ENCODE results near the gene SKIC8.

The SKIC8 gene

DNA sequence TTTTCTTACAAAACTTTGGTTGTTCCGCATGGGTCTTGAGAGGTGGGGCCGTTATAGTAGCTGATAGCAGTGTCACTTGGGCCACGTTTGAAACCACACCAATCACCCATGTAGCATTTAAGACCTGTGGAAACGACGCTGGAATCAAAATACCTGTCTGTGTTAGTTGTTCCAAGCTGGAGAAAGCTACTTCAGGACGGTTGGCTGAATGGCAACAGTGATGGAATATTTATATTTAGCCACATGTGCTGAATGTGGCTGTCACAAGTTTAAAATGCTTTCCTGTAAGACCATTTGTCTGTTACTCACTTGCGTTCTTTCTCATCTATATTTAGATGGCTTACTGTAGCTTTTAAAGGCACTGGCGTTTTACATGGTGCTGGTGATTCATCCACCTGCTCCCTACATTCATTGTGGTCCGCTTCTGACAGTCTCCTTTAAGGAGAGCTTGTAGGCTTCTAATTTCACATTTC lies 33.6 kb downstream of the SKIC8 start:
- Histone ChIP-seq H3K9me3 (no peaks in the 10 kb centered on the region), H3K36me3 (replicated peaks) (no peaks in the 10 kb centered on the region), H3K27me3 (ENCODE audit: low read depth) (no peaks in the 10 kb centered on the region), H3K4me1 (no peaks in the 10 kb centered on the region), H3K4me3 (no peak overlapping the region)
- in situ Hi-C loops (cut with MboI; ENCODE audit: low sequenced_read_pairs): no loop called here
- no peak for DNase-seq (ENCODE audit: low spot score in 2 of 2)

DNA sequence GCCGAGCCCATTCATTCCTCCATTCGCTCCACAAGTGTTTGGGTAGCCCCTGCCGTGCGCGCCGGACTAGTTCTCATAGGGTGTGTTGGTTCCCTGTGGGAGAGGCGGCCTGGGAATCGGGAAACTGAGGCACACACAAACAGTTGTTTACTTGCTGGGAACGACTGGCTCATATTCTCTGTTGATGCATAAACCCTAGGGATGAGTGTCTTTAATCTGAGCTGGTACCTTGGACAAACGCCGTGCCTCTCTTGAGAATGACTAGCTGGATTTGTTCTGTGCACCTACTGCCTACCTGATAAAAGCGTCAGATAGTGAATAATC lies 34.3 kb downstream of the SKIC8 start:
- Histone ChIP-seq H3K27me3 (ENCODE audit: low read depth) (no peaks in the 10 kb centered on the region), H3K4me3 (no peak overlapping the region), H3K4me1 (no peaks in the 10 kb centered on the region), H3K9me3 (no peaks in the 10 kb centered on the region), H3K36me3 (replicated peaks) (no peaks in the 10 kb centered on the region)
- in situ Hi-C loops (cut with MboI; ENCODE audit: low sequenced_read_pairs): no loop called here
- DNase-seq (ENCODE audit: low spot score in 2 of 2): no peak

DNA sequence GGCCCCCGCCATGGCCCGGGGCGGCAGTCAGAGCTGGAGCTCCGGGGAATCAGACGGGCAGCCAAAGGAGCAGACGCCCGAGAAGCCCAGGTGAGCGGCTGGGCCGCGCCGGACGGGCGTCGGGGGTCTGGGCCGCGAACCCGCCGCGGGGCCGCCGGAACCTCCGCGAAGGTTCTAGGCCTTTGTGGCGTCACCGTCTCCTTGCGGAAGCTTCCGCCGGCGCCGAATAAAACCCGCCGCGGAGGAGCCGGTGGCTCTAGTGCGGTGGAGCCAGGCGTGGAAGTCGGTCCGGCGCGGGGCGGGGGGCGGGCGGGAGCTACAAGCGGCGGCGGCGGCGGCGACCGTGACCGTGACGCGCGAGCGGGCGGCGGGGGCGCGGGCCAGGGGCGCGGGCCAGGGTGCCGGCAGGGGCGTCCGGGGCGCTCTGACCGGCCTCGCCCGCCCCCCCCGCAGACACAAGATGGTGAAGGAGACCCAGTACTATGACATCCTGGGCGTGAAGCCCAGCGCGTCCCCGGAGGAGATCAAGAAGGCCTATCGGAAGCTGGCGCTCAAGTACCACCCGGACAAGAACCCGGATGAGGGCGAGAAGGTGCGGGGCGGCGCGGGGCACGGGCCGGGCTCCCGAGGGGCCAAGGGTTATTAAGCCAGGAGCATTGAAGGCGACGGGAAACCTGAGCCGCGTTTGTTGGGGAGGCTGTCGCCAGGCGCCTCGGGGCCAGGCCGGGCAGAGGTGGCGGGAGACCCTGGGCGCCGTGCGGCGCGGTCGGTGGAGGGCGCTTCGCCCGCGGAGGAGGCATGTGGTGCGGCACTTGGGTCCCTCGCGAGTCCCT lies 34.9 kb downstream of the SKIC8 start, which contains the start of gene DNAJA4:
DNAJA4 (plus strand) TSS at position 259 of the 833 bp plus-strand sequence; CDS start at position 461, 202 bp downstream.
- H3K4me1 ChIP-seq: no peaks in the 10 kb centered on the region
- in situ Hi-C loops (cut with MboI; ENCODE audit: low sequenced_read_pairs): no loop called here
- no peak for DNase-seq (ENCODE audit: low spot score in 2 of 2)
- H3K9me3 ChIP-seq: no peaks in the 10 kb centered on the region
- H3K27me3 ChIP-seq (ENCODE audit: low read depth): no peaks in the 10 kb centered on the region; the same call in 1 of the 2 replicates
- no peaks in the 10 kb centered on the region for H3K36me3 ChIP-seq (replicated peaks)
- H3K4me3 ChIP-seq: no peak within 1 kb of the TSS

- no peaks in the 10 kb centered on the region for H3K36me3 ChIP-seq (replicated peaks)
- H3K4me1 ChIP-seq: no peaks in the 10 kb centered on the region
- no peak overlapping the region for H3K4me3 ChIP-seq
- no peaks in the 10 kb centered on the region; the same call in 1 of the 2 replicates for H3K27me3 ChIP-seq (ENCODE audit: low read depth)
- no peak for DNase-seq (ENCODE audit: low spot score in 2 of 2)
- no peaks in the 10 kb centered on the region for H3K9me3 ChIP-seq
- in situ Hi-C loops (cut with MboI; ENCODE audit: low sequenced_read_pairs): no loop called here
Measured at GRCh38 chr15:78263907-78264303, 35.5 kb downstream of the SKIC8 start.

DNA sequence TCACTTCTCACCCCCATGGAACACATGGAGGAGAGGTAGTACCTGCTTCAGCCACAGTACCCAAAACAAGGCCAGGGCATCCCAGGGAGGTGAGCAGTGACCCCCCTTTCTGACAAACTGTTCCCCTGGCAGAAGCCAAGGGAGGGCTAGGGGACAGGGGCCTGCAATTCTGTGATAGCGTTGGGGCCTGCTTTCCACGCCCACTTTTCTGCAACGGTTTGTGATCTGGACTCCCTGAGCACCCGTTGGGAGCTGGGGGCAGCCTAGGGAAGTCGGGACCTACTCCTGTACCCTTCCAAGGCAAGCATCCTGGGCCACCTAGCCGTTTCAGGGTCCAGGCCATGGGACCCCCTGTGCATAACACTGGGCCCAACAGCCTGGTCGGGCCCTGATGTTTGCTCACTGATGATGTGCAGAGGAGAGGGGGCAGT lies 36.0 kb downstream of the SKIC8 start:
- no peak for DNase-seq (ENCODE audit: low spot score in 2 of 2)
- no peaks in the 10 kb centered on the region for H3K9me3 ChIP-seq
- H3K36me3 ChIP-seq (replicated peaks): no peaks in the 10 kb centered on the region

GRCh38 chr15:78261062-78261461 lies 38.3 kb downstream of the SKIC8 start:
- DNase-seq (ENCODE audit: low spot score in 2 of 2): no peak
- in situ Hi-C loops (cut with MboI; ENCODE audit: low sequenced_read_pairs): no loop called here
- no peaks in the 10 kb centered on the region for H3K4me1 ChIP-seq
- H3K27me3 ChIP-seq (ENCODE audit: low read depth): no peaks in the 10 kb centered on the region; the same call in 1 of the 2 replicates
- no peak overlapping the region for H3K4me3 ChIP-seq
- H3K36me3 ChIP-seq (replicated peaks): no peaks in the 10 kb centered on the region
- H3K9me3 ChIP-seq: no peaks in the 10 kb centered on the region

More for the DNA sequence above, 36.0 kb downstream of the SKIC8 start:
- H3K4me1 ChIP-seq: no peaks in the 10 kb centered on the region
- H3K4me3 ChIP-seq: no peak overlapping the region
- in situ Hi-C loops (cut with MboI; ENCODE audit: low sequenced_read_pairs): no loop called here
- no peaks in the 10 kb centered on the region; the same call in 1 of the 2 replicates for H3K27me3 ChIP-seq (ENCODE audit: low read depth)

- H3K4me3 ChIP-seq: no peak overlapping the region
- H3K9me3 ChIP-seq: no peaks in the 10 kb centered on the region
- no peaks in the 10 kb centered on the region; the same call in 1 of the 2 replicates for H3K27me3 ChIP-seq (ENCODE audit: low read depth)
- H3K4me1 ChIP-seq: no peaks in the 10 kb centered on the region
- DNase-seq (ENCODE audit: low spot score in 2 of 2): no peak
- no peaks in the 10 kb centered on the region for H3K36me3 ChIP-seq (replicated peaks)
- in situ Hi-C loops (cut with MboI; ENCODE audit: low sequenced_read_pairs): no loop called here
Measured at GRCh38 chr15:78260489-78260888, 38.9 kb downstream of the SKIC8 start.

DNA sequence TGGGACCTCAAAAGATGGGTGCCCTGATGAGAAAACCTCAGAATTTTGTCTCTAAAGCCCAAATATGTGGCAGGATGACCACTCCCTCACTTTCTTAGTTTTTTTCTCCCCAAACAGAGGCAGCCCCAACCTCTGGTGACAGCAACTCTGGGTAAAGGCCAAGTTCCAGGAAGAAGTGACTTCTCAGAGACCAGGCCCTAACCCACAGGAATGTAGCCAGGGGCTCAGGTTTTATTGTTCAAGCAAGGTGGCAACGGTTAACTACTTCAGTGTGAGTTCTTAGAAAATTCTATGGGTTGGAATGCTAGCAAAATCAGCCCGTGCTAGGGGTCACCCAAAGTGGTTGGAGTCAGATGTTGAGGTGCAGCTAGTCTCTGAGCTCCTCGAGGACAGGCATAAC lies 40.2 kb downstream of the SKIC8 start:
- in situ Hi-C loops (cut with MboI; ENCODE audit: low sequenced_read_pairs): no loop called here
- no peaks in the 10 kb centered on the region; the same call in 1 of the 2 replicates for H3K27me3 ChIP-seq (ENCODE audit: low read depth)
- no peaks in the 10 kb centered on the region for H3K36me3 ChIP-seq (replicated peaks)
- H3K4me3 ChIP-seq: no peak overlapping the region
- H3K4me1 ChIP-seq: no peaks in the 10 kb centered on the region
- DNase-seq (ENCODE audit: low spot score in 2 of 2): no peak
- H3K9me3 ChIP-seq: no peaks in the 10 kb centered on the region

DNA sequence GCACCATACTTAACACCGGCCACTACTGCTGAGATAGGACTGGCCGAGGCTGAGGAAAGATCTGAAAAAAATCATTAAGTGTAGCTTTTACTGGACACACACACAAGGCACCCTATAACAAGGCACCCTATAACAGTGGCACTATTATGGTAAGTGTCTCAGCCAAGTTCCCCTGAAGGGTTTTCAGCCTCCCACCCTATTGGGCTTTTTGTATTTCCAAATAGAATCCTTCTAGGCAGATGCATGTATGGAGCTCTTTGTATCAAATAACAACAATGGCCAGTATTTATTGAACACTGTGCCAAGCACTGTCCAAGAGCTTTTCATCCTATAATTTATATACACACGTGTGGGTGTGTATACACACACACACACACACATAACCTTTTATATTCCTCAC lies 41.7 kb downstream of the SKIC8 start:
- H3K36me3 ChIP-seq (replicated peaks): no peaks in the 10 kb centered on the region
- in situ Hi-C loops (cut with MboI; ENCODE audit: low sequenced_read_pairs): no loop called here
- peaks cover 3% of the 10 kb centered on the region for H3K27me3 ChIP-seq (ENCODE audit: low read depth)

GRCh38 chr15:78256044-78256437 lies 43.4 kb downstream of the SKIC8 start:
- in situ Hi-C loops (cut with MboI; ENCODE audit: low sequenced_read_pairs): no loop called here
- H3K4me1 ChIP-seq: no peaks in the 10 kb centered on the region
- peaks cover 3% of the 10 kb centered on the region for H3K27me3 ChIP-seq (ENCODE audit: low read depth)
- H3K9me3 ChIP-seq: no peaks in the 10 kb centered on the region
- no peak overlapping the region for H3K4me3 ChIP-seq
- DNase-seq (ENCODE audit: low spot score in 2 of 2): no peak
- H3K36me3 ChIP-seq (replicated peaks): no peaks in the 10 kb centered on the region

More for the DNA sequence above, 41.7 kb downstream of the SKIC8 start:
- no peaks in the 10 kb centered on the region for H3K4me1 ChIP-seq
- H3K9me3 ChIP-seq: no peaks in the 10 kb centered on the region
- H3K4me3 ChIP-seq: no peak overlapping the region
- DNase-seq (ENCODE audit: low spot score in 2 of 2): no peak

DNA sequence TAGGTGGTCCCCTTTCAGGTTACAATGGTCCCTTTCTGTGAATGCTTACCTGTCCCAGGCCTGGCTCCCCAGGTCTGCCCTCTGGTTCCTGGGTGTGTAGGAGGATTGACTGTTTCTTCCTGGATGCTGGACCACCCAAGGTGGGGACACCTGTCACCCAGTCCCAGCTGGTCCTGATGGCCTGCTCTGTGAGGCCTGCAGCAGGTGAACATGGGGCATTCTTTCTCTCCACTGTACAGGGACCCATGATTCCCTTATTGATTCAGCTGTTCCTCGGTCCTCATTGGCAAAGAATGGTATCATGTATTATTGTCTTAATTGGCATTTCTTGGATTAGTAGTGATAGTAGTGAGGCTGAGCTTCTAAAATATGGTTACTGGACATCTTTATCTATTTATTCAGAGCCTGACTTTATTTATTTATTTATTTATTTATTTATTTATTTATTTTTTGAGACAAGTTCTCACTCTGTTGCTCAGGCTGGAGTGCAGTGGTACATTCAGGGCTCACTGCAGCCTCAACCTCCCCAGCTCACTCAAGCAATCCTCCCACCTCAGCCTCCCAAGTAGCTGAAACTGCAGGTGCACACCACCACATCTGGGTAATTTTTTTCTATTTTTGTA lies 43.9 kb downstream of the SKIC8 start:
- in situ Hi-C loops (cut with MboI; ENCODE audit: low sequenced_read_pairs): no loop called here
- no peaks in the 10 kb centered on the region for H3K4me1 ChIP-seq
- H3K9me3 ChIP-seq: no peaks in the 10 kb centered on the region
- H3K27me3 ChIP-seq (ENCODE audit: low read depth): peaks cover 3% of the 10 kb centered on the region
- no peaks in the 10 kb centered on the region for H3K36me3 ChIP-seq (replicated peaks)
- DNase-seq (ENCODE audit: low spot score in 2 of 2): no peak
- H3K4me3 ChIP-seq: no peak overlapping the region

GRCh38 chr15:78251136-78251535 lies 48.3 kb downstream of the SKIC8 start:
- no peaks in the 10 kb centered on the region for H3K4me1 ChIP-seq
- peaks cover 6% of the 10 kb centered on the region for H3K27me3 ChIP-seq (ENCODE audit: low read depth)
- H3K36me3 ChIP-seq (replicated peaks): no peaks in the 10 kb centered on the region
- no peak overlapping the region for H3K4me3 ChIP-seq
- H3K9me3 ChIP-seq: peaks cover 7% of the 10 kb centered on the region
- no peak for DNase-seq (ENCODE audit: low spot score in 2 of 2)
- in situ Hi-C loops (cut with MboI; ENCODE audit: low sequenced_read_pairs): no loop called here

- H3K9me3 ChIP-seq: peaks cover 7% of the 10 kb centered on the region
- H3K4me1 ChIP-seq: no peaks in the 10 kb centered on the region
- no peaks in the 10 kb centered on the region for H3K36me3 ChIP-seq (replicated peaks)
- DNase-seq (ENCODE audit: low spot score in 2 of 2): no peak
- H3K27me3 ChIP-seq (ENCODE audit: low read depth): peaks cover 6% of the 10 kb centered on the region
- in situ Hi-C loops (cut with MboI; ENCODE audit: low sequenced_read_pairs): no loop called here
- no peak overlapping the region for H3K4me3 ChIP-seq
Measured at GRCh38 chr15:78249131-78249530, 50.3 kb downstream of the SKIC8 start.

DNA sequence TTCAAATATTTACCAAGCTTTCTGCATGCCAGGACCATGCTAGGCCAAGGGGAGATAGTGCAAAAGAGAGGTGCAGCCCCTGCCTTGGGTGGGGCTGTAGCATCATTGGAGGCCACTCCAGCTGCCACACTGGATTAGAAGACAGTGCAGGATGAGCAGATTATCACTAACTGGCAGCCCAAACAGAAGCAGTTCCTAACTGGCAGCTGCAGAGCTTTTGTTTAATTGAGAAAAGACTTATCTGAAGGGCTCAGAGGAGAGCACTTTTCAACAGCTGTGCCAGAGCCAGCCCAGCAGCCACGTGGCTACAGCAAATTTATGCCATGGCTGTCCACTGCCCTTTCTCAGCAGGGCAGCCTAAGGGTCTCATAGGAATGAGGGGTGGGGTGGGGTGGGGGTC lies 51.5 kb downstream of the SKIC8 start:
- in situ Hi-C loops (cut with MboI; ENCODE audit: low sequenced_read_pairs): no loop called here
- H3K4me3 ChIP-seq: no peak overlapping the region
- no peak for DNase-seq (ENCODE audit: low spot score in 2 of 2)
- peaks cover 3% of the 10 kb centered on the region for H3K27me3 ChIP-seq (ENCODE audit: low read depth)
- H3K9me3 ChIP-seq: peaks cover 7% of the 10 kb centered on the region
- H3K4me1 ChIP-seq: no peaks in the 10 kb centered on the region
- H3K36me3 ChIP-seq (replicated peaks): no peaks in the 10 kb centered on the region

All from HAP-1 (cell line).